Measurements from ENCODE around the gene ADO.

DNA sequence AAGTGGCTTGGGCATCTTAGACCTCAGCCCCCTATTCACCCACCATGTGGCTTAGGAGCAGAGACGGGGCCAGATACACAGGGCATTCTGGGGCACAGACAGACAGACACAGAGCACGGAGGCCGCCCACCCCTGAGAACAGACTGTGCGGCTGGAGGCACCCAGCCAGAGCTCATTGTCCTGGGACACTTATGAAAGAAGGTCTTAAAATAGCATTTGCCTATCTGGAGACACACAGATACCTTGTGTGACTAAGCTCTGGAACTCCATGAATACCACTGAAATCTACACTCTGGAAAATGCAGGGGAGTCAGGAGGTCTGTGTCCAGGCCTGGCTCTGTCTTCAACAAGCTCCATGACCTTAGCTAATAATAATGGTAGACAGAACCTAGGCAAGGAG lies 41.4 kb upstream of the ADO start:
- TF ChIP-seq, protein P1, sequence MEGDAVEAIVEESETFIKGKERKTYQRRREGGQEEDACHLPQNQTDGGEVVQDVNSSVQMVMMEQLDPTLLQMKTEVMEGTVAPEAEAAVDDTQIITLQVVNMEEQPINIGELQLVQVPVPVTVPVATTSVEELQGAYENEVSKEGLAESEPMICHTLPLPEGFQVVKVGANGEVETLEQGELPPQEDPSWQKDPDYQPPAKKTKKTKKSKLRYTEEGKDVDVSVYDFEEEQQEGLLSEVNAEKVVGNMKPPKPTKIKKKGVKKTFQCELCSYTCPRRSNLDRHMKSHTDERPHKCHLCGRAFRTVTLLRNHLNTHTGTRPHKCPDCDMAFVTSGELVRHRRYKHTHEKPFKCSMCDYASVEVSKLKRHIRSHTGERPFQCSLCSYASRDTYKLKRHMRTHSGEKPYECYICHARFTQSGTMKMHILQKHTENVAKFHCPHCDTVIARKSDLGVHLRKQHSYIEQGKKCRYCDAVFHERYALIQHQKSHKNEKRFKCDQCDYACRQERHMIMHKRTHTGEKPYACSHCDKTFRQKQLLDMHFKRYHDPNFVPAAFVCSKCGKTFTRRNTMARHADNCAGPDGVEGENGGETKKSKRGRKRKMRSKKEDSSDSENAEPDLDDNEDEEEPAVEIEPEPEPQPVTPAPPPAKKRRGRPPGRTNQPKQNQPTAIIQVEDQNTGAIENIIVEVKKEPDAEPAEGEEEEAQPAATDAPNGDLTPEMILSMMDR (conservative IDR thresholded peaks at IDR 0.05; ENCODE audit: low read depth in 2 of 2): no peak
- no peak for TF ChIP-seq EZH2 (IDR thresholded peaks at IDR 0.05; ENCODE audit: low read depth, unreplicated experiment)
- TF ChIP-seq REST (IDR thresholded peaks at IDR 0.05; ENCODE audit: unreplicated experiment): no peak
- no peak for TF ChIP-seq POLR2AphosphoS5 (IDR thresholded peaks at IDR 0.05; ENCODE audit: low read depth)

Measured in GM23338 (cell line).